Progenitor cell of endocrine pancreas (in vitro differentiated cells): ENCODE results near the gene CHAT. TPM values are rescaled to one million over a fixed set of nuclear protein-coding genes. Genes with fewer than 3 reads are reported as not detected.

ENCODE experiments used
- DNase-seq: peaks from one replicate; pipeline ENCODE4 v3.0.0; 2021; ENCODE audit warnings: low spot score; ENCODE audit not compliant: unreplicated experiment
- H3K27ac Mint-ChIP-seq: 2 replicates; pipeline ENCODE4 v1.8.0; 2021; ENCODE audit warnings: mild to moderate bottlenecking, moderate library complexity, mixed read lengths
- H3K27me3 Mint-ChIP-seq: 2 replicates; pipeline ENCODE4 v1.8.0; 2021; ENCODE audit warnings: mixed read lengths
- H3K36me3 Mint-ChIP-seq: 2 replicates; pipeline ENCODE4 v1.8.0; 2022; ENCODE audit warnings: mixed read lengths; ENCODE audit not compliant: insufficient read depth
- H3K4me1 Mint-ChIP-seq: 2 replicates; pipeline ENCODE4 v1.8.0; 2021; ENCODE audit warnings: low read depth, mixed read lengths
- H3K4me3 Mint-ChIP-seq: 2 replicates; pipeline ENCODE4 v1.8.0; 2021; ENCODE audit warnings: low read depth, mild to moderate bottlenecking, moderate library complexity, mixed read lengths
- H3K9me3 Mint-ChIP-seq: 2 replicates; pipeline ENCODE4 v1.8.0; 2021; ENCODE audit warnings: low read depth, mixed read lengths
- total RNA-seq: library from RNA; stranded (reverse); gene quantifications from 2 replicates; pipeline ENCODE4 v1.2.1, GENCODE V29; 2021
- TF ChIP-seq, protein P1 (sequence below): fragments of 200-600 bp; sonication (generic); IDR thresholded peaks from one replicate; pipeline ENCODE4 v1.5.0; 2021; ENCODE audit warnings: antibody characterized with exemption, mild to moderate bottlenecking; ENCODE audit not compliant: unreplicated experiment

The CHAT gene
- total RNA-seq, 1 donor from 2014 or later = not detected

GRCh38 chr10:49627644-49628247, 13.9 kb downstream of the CHAT start:
- H3K4me3 Mint-ChIP-seq = no peak overlapping the region
- H3K36me3 Mint-ChIP-seq = no peaks in the 10 kb centered on the region
- no peak overlapping the region for H3K27ac Mint-ChIP-seq
- H3K9me3 Mint-ChIP-seq = no peaks in the 10 kb centered on the region
- H3K27me3 Mint-ChIP-seq = peaks cover 34% of the 10 kb centered on the region
- DNase-seq = no peak
- H3K4me1 Mint-ChIP-seq = no peaks in the 10 kb centered on the region
- TF ChIP-seq, protein P1, sequence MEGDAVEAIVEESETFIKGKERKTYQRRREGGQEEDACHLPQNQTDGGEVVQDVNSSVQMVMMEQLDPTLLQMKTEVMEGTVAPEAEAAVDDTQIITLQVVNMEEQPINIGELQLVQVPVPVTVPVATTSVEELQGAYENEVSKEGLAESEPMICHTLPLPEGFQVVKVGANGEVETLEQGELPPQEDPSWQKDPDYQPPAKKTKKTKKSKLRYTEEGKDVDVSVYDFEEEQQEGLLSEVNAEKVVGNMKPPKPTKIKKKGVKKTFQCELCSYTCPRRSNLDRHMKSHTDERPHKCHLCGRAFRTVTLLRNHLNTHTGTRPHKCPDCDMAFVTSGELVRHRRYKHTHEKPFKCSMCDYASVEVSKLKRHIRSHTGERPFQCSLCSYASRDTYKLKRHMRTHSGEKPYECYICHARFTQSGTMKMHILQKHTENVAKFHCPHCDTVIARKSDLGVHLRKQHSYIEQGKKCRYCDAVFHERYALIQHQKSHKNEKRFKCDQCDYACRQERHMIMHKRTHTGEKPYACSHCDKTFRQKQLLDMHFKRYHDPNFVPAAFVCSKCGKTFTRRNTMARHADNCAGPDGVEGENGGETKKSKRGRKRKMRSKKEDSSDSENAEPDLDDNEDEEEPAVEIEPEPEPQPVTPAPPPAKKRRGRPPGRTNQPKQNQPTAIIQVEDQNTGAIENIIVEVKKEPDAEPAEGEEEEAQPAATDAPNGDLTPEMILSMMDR = no peak

DNA sequence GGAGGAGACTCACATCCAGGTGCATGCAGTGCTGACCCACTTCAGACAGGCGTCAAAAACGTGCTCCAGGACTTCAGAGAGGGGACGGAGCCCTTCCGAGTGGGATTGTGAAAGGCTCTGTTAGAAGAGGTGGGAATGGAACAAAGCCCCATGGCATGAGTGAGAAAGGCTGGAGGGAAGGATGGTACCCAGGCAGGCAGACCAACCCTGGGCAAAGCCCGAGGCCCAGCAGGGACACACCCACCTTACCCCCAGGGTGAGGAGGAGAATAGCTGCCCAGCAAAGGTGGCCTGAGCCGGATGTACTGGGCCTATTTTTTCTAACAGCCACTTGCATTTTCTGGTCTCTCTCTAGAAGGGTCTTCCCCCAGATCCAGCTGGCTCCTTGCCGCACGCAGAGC, 14.8 kb downstream of the CHAT start:
- H3K27ac Mint-ChIP-seq = no peak overlapping the region
- DNase-seq = no peak
- no peaks in the 10 kb centered on the region for H3K4me1 Mint-ChIP-seq
- TF ChIP-seq, protein P1 = no peak
- H3K36me3 Mint-ChIP-seq = no peaks in the 10 kb centered on the region
- no peak overlapping the region for H3K4me3 Mint-ChIP-seq
- no peaks in the 10 kb centered on the region for H3K9me3 Mint-ChIP-seq
- H3K27me3 Mint-ChIP-seq = peaks cover 28% of the 10 kb centered on the region

DNA sequence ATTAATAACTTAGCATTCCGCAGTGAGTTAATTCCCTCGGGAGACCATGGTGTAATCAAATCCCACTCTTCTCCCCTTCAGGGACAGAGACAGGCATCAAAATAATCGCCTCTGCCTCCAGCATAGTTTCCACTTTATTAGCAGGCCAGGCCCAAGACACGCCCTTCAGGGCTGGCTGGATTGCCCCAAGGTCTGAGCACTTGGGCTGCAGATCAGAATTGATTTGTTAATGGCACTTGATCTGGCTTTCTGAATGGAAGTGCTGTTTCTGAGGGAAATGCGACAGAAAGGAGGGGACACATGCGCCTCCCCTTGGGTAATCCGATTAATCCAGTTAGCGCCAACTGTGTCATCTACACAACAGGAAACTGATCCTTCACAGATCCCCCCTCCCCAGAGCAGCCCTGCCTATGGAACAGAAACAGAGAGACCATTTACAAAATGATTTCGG, 15.6 kb downstream of the CHAT start:
- no peaks in the 10 kb centered on the region for H3K9me3 Mint-ChIP-seq
- no peak overlapping the region for H3K27ac Mint-ChIP-seq

DNA sequence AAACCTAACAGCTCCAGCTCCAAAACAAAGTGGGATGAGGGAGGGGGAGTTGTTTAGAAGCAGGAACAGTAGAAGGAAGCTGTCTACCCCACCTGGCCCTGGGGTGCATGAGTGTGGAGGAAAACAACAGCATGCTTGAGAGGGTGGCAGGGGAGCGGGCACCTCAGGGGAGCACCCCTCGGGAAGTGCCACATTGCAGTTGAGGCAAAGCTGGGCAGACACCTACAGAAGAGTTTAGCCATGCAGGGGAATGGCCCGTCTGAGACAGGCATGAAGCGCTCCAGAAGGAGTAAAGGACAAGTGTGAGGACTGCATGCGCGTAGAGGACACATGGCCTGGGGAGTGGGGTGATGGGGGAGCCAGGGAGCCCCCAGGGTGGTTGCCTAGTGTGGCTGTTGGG, 18.1 kb downstream of the CHAT start:
- Mint-ChIP-seq H3K9me3 (no peaks in the 10 kb centered on the region), H3K4me1 (no peaks in the 10 kb centered on the region), H3K27ac (no peak overlapping the region), H3K27me3 (peaks cover 23% of the 10 kb centered on the region), H3K4me3 (no peak overlapping the region), H3K36me3 (no peaks in the 10 kb centered on the region)
- DNase-seq = no peak
- TF ChIP-seq, protein P1 = no peak

More for the DNA sequence above, 15.6 kb downstream of the CHAT start:
- Mint-ChIP-seq H3K27me3 (peaks cover 23% of the 10 kb centered on the region), H3K4me3 (no peak overlapping the region), H3K4me1 (no peaks in the 10 kb centered on the region), H3K36me3 (no peaks in the 10 kb centered on the region)
- TF ChIP-seq, protein P1 = no peak
- no peak for DNase-seq

DNA sequence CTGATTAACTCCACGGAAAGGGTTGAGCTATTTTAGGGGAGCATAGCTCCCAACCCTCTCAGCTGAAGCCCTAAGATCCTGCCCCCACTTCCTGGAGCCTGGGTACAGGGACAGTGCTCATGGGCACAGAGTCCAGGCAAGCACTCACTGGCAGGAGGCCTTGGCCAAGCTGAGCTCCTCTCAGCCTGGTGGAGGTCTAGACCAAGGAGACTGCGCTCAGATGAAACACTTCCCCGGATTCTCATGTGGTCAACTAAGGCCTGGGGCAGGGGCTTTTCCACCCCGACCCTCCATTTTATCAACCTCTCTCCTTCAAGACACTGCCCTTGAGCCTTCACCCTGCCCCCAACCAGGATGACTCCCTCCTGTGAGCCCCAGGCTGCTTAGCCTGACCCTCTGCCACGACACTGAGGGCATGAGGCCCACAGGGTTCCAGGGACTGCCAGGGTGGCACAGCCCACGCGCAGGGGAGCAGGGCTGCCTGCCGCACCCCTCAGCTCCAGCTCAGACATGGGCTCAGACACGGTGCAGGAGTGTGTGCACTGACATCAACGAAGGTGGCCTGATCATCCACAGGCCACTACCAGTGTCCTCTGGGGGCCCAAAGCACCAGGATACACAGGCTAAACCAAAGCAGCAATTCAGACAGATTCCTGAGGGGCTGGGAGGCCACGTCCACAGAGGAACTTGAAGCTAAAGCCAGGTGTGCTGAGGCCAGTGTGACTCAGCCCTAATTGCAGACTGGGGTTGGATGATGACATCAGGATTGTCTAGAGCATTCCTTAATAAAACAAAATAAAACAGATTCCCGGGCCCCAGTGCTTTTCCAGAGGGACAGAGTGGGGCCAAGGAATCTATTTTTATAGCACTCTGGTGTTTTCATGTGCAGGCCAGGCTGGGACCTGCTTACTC, 18.8 kb downstream of the CHAT start:
- no peak for DNase-seq
- peaks cover 30% of the 10 kb centered on the region for H3K27me3 Mint-ChIP-seq
- H3K36me3 Mint-ChIP-seq = no peaks in the 10 kb centered on the region
- TF ChIP-seq, protein P1 = no peak
- no peak overlapping the region for H3K27ac Mint-ChIP-seq
- no peaks in the 10 kb centered on the region for H3K9me3 Mint-ChIP-seq
- H3K4me3 Mint-ChIP-seq = no peak overlapping the region
- peaks cover under 1% of the 10 kb centered on the region for H3K4me1 Mint-ChIP-seq
